ENCODE measurements around the gene NRCAM.

DNA sequence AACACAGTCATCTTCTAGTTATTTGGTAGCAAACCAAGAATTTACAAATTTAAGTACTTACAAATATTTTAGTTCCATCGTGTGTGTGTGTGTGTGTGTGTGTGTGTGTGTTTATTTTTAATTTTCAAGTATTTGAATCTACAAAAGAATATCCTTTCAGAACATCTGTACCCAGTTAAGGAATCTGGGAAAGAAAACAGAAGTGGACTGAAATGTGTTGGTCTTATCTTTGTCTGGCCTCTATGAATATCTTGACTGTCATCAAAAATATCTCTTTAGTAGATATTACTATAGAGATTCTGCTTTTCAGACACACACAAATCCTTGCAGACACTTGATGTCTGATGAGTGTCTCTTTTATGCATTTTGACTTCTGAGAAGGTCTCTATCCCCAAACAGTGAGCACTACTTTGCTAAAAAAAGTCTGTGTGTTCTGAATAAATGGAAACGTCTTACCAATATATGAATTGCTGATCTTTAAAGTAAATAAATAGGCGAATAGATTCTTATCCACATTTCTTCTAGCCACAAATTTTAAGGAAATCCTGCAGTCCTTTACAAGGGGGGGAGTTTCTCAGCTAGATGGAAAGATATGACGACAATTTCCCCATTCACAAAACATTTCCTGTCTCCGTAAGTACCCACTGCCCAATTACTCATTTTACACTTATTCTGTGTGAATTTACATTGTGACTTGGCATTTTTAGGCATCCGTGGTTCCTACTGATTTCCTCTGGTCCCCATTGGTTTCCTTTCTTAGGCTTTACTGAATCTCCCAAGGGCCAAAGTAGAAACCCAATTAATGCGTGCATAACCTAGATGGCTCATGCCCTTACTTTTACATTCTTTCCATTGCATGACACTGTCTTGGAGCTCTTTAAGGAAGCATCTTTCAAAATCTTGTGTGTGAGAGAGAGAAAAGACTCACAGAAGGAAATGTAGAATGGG, 36.0 kb downstream of the NRCAM start:
- TF ChIP-seq, protein P1, sequence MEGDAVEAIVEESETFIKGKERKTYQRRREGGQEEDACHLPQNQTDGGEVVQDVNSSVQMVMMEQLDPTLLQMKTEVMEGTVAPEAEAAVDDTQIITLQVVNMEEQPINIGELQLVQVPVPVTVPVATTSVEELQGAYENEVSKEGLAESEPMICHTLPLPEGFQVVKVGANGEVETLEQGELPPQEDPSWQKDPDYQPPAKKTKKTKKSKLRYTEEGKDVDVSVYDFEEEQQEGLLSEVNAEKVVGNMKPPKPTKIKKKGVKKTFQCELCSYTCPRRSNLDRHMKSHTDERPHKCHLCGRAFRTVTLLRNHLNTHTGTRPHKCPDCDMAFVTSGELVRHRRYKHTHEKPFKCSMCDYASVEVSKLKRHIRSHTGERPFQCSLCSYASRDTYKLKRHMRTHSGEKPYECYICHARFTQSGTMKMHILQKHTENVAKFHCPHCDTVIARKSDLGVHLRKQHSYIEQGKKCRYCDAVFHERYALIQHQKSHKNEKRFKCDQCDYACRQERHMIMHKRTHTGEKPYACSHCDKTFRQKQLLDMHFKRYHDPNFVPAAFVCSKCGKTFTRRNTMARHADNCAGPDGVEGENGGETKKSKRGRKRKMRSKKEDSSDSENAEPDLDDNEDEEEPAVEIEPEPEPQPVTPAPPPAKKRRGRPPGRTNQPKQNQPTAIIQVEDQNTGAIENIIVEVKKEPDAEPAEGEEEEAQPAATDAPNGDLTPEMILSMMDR (IDR thresholded peaks at IDR 0.05; ENCODE audit: insufficient read depth, low read length, poor library complexity, severe bottlenecking), result no peak
- TF ChIP-seq EZH2phosphoT487 (conservative IDR thresholded peaks at IDR 0.05; ENCODE audit: low read length), result no peak

Measured in SU-DHL-6 (cell line).